IPS DF 19.7 (cell line): ENCODE data around the gene EHMT1.
A peak's percentile ranks its signal among the peaks of the same experiment; 100 is the strongest.
"Not testable (repeated sequence)": the region's sequence is repeated elsewhere in the genome, so short reads cannot be mapped to it uniquely, and the experiment has no call there.

ENCODE experiments used
- DNase-seq: peaks from one replicate; pipeline ENCODE4 v3.0.0-alpha.2; 2013; ENCODE audit warnings: low read depth, low spot score

EHMT1 gene

GRCh38 chr9:137865581-137866145, 246.9 kb downstream of the EHMT1 start:
- no peak for DNase-seq

GRCh38 chr9:137866226-137867141, 247.7 kb downstream of the EHMT1 start:
- DNase-seq, result no peak

- DNase-seq, result no peak
Measured at GRCh38 chr9:137870432-137870831, 251.6 kb downstream of the EHMT1 start.

GRCh38 chr9:137872296-137872695, 253.5 kb downstream of the EHMT1 start:
- DNase-seq, result no peak

GRCh38 chr9:137873408-137873807, 254.6 kb downstream of the EHMT1 start:
- no peak for DNase-seq

- DNase-seq, result no peak
Measured at GRCh38 chr9:137873858-137874362, 255.1 kb downstream of the EHMT1 start.

- DNase-seq, result no peak
Measured at GRCh38 chr9:137875354-137875753, 256.5 kb downstream of the EHMT1 start.

GRCh38 chr9:137875846-137876245, 257.0 kb downstream of the EHMT1 start:
- no peak for DNase-seq

GRCh38 chr9:137876269-137876668, 257.5 kb downstream of the EHMT1 start:
- no peak for DNase-seq

GRCh38 chr9:137876781-137877386, 258.1 kb downstream of the EHMT1 start:
- DNase-seq, result no peak

- not testable (repeated sequence) for DNase-seq
Measured at GRCh38 chr9:137877506-137878122, 258.8 kb downstream of the EHMT1 start, which contains the start of gene CACNA1B. Gene CACNA1B (plus strand): TSS chr9:137877782. CDS start chr9:137877934, 152 bp downstream.

- peak; percentile 28 for DNase-seq
Measured at GRCh38 chr9:137878146-137878941, 259.5 kb downstream of the EHMT1 start.

GRCh38 chr9:137879052-137879451, 260.2 kb downstream of the EHMT1 start:
- DNase-seq, result no peak

GRCh38 chr9:137879566-137880150, 260.9 kb downstream of the EHMT1 start:
- no peak for DNase-seq

- no peak for DNase-seq
Measured at GRCh38 chr9:137880160-137880975, 261.6 kb downstream of the EHMT1 start.

GRCh38 chr9:137880976-137881530, 262.2 kb downstream of the EHMT1 start:
- no peak for DNase-seq

- no peak for DNase-seq
Measured at GRCh38 chr9:137881591-137882505, 263.0 kb downstream of the EHMT1 start.

GRCh38 chr9:137882506-137882821, 263.7 kb downstream of the EHMT1 start:
- no peak for DNase-seq

- DNase-seq, result not testable (repeated sequence)
Measured at GRCh38 chr9:137883977-137884376, 265.2 kb downstream of the EHMT1 start.
